Stimulated activated naive CD4-positive, alpha-beta T cell (primary cell): ENCODE measurements around the gene ANO9.
"Not testable (repeated sequence)": the region's sequence is repeated elsewhere in the genome, so short reads cannot be mapped to it uniquely, and the experiment has no call there.

Experiments
- DNase-seq, 6 experiments: peaks; one replicate each; lab custom pipeline; 2025; lab: John Stamatoyannopoulos, UW

The ANO9 gene

GRCh38 chr11:469684-470560 is 28.1 kb upstream of the ANO9 start:
- no peak for DNase-seq

GRCh38 chr11:469026-469683 is 27.3 kb upstream of the ANO9 start:
- DNase-seq, result not testable (repeated sequence)

- DNase-seq, result no peak
Observed at GRCh38 chr11:468493-468892, 26.7 kb upstream of the ANO9 start.

- no peak for DNase-seq
Observed at GRCh38 chr11:468036-468435, 26.2 kb upstream of the ANO9 start.

GRCh38 chr11:465896-466530 is 24.2 kb upstream of the ANO9 start:
- DNase-seq, result no peak

GRCh38 chr11:464316-464715 is 22.5 kb upstream of the ANO9 start:
- DNase-seq, result no peak

- DNase-seq, result no peak
Observed at GRCh38 chr11:462107-462890, 20.5 kb upstream of the ANO9 start.

GRCh38 chr11:461626-462025 is 19.8 kb upstream of the ANO9 start:
- DNase-seq, result no peak

GRCh38 chr11:460331-461199 is 18.8 kb upstream of the ANO9 start:
- no peak for DNase-seq

- DNase-seq, result no peak
Observed at GRCh38 chr11:459511-460220, 17.9 kb upstream of the ANO9 start.

GRCh38 chr11:457111-457760 is 15.4 kb upstream of the ANO9 start:
- DNase-seq, result peak in 2 of 6 experiments; percentile 15 to 18

GRCh38 chr11:456533-456932 is 14.7 kb upstream of the ANO9 start:
- peak in 4 of 6 experiments; percentile 10 to 44 (median 28) for DNase-seq

GRCh38 chr11:455566-456147 is 13.8 kb upstream of the ANO9 start:
- DNase-seq, result no peak

GRCh38 chr11:454801-455565 is 13.2 kb upstream of the ANO9 start:
- no peak for DNase-seq

GRCh38 chr11:454043-454442 is 12.2 kb upstream of the ANO9 start:
- no peak for DNase-seq

GRCh38 chr11:453564-453963 is 11.8 kb upstream of the ANO9 start:
- no peak for DNase-seq

GRCh38 chr11:452916-453527 is 11.2 kb upstream of the ANO9 start:
- DNase-seq, result no peak

- no peak for DNase-seq
Observed at GRCh38 chr11:452203-452744, 10.5 kb upstream of the ANO9 start.
